HCT116 (cell line): ENCODE results near the gene CNGA1. TPM values are rescaled to one million over a fixed set of nuclear protein-coding genes. Genes with fewer than 3 reads are reported as not detected.

ENCODE experiments used
- ATAC-seq: fragments of 200-7000 bp; cut with Tn5 transposase; 2 replicates; pipeline ENCODE4 v1.9.1; 2020; ENCODE audit warnings: mild to moderate bottlenecking, moderate library complexity
- BruUV-seq: library from RNA; stranded (reverse); fragments of 400-500 nt; replicated peaks from 2 replicates; lab custom pipeline; 2021; lab: Mats Ljungman, UMichigan
- CTCF ChIA-PET: fragments of 300-600 bp; sonication (Branson Sonifier 250); formaldehyde crosslinking; loops from one replicate; lab custom pipeline; 2021; ENCODE audit warnings: antibody characterized with exemption; lab: Charles Lee
- POLR2A ChIA-PET: fragments of 300-600, 350-600 bp; sonication (Branson Sonifier 250); formaldehyde crosslinking; loops from one replicate; lab custom pipeline; 2021; ENCODE audit warnings: antibody characterized with exemption; lab: Charles Lee
- RAD21 ChIA-PET, 2 experiments: fragments of 300-600 bp; sonication (Branson Sonifier 250); formaldehyde crosslinking; loops; one replicate each; lab custom pipeline; 2023; ENCODE audit warnings: low total read pairs in 2 of 2; ENCODE audit not compliant: uncharacterized antibody in 2 of 2, unreplicated experiment in 2 of 2, low non-redundant PET in 1 of 2; lab: Charles Lee
- DNase-seq: peaks from one replicate; pipeline ENCODE4 v3.0.0-alpha.2; 2010; ENCODE audit warnings: low read depth, low spot score
- H2AFZ ChIP-seq: fragments of 200-600 bp; shearing (Covaris generic), sonication (generic); 2 replicates; pipeline ENCODE4 v1.6.1; 2017; ENCODE audit warnings: low read depth, mixed run types, mixed read lengths, antibody characterized with exemption, low read length; ENCODE audit not compliant: poor library complexity, severe bottlenecking
- H3K27ac ChIP-seq: 2 replicates; pipeline ENCODE4 v1.5.1; 2012; ENCODE audit warnings: low read depth, low read length
- H3K27me3 ChIP-seq: fragments of 200-600 bp; sonication (generic); 2 replicates; pipeline ENCODE4 v1.6.1; 2016; ENCODE audit warnings: mixed run types, low read length, mixed read lengths; ENCODE audit not compliant: insufficient read depth
- H3K36me3 ChIP-seq, 2 experiments: fragments of 200-500 bp in 1 of 2; fragments of 200-600 bp in 1 of 2; sonication (Bioruptor generic) in 1 of 2; sonication (generic) in 1 of 2; 2 replicates each; pipeline versions ENCODE4 v1.5.1 to v1.6.1; 2014 to 2016; ENCODE audit warnings: low read length in 2 of 2, inconsistent platforms in 1 of 2, mixed read lengths in 1 of 2, mixed run types in 1 of 2; ENCODE audit not compliant: insufficient read depth in 2 of 2, control insufficient read depth in 1 of 2
- H3K4me1 ChIP-seq, 2 experiments: fragments of 200-600 bp in 1 of 2; sonication (generic) in 1 of 2; 2 replicates each; pipeline versions ENCODE4 v1.5.1 to v1.6.1; 2012 to 2017; ENCODE audit warnings: low read length in 2 of 2, inconsistent platforms in 1 of 2, mild to moderate bottlenecking in 1 of 2, mixed read lengths in 1 of 2, mixed run types in 1 of 2, moderate library complexity in 1 of 2; ENCODE audit not compliant: insufficient read depth in 2 of 2, control insufficient read depth in 1 of 2
- H3K4me2 ChIP-seq: fragments of 200-600 bp; sonication (generic); 2 replicates; pipeline ENCODE4 v1.6.1; 2017; ENCODE audit warnings: mixed run types, low read length, mixed read lengths
- H3K4me3 ChIP-seq, 2 experiments: fragments of 200-600 bp in 1 of 2; sonication (generic) in 1 of 2; replicated peaks in 1 of 2; 2 replicates each; pipeline ENCODE4 v1.5.1; 2011 to 2016; ENCODE audit warnings: low read length in 2 of 2, control low read depth in 1 of 2, low read depth in 1 of 2, mild to moderate bottlenecking in 1 of 2, mixed read lengths in 1 of 2, mixed run types in 1 of 2
- H3K79me2 ChIP-seq: fragments of 200-600 bp; sonication (generic); 2 replicates; pipeline ENCODE4 v1.6.1; 2017; ENCODE audit warnings: mild to moderate bottlenecking, mixed run types, low read length, moderate library complexity, mixed read lengths; ENCODE audit not compliant: insufficient read depth
- H3K9ac ChIP-seq: fragments of 200-600 bp; sonication (generic); 2 replicates; pipeline ENCODE4 v1.6.1; 2016; ENCODE audit warnings: low read length, mixed read lengths
- H3K9me2 ChIP-seq: fragments of 200-600 bp; sonication (generic), shearing (Covaris generic); 2 replicates; pipeline ENCODE4 v1.6.1; 2017; ENCODE audit warnings: mixed run types, mild to moderate bottlenecking, moderate library complexity; ENCODE audit not compliant: insufficient read depth
- H3K9me3 ChIP-seq, 2 experiments: fragments of 200-500 bp in 1 of 2; fragments of 200-600 bp in 1 of 2; sonication (Bioruptor generic) in 1 of 2; sonication (generic) in 1 of 2; 2 replicates each; pipeline ENCODE4 v1.6.1; 2014 to 2017; ENCODE audit warnings: low read length in 2 of 2, mixed read lengths in 2 of 2, inconsistent platforms in 1 of 2, low read depth in 1 of 2, mild to moderate bottlenecking in 1 of 2, mixed run types in 1 of 2, moderate library complexity in 1 of 2; ENCODE audit not compliant: control insufficient read depth in 1 of 2, insufficient read depth in 1 of 2
- H4K20me1 ChIP-seq: fragments of 200-600 bp; sonication (generic), shearing (Covaris generic); 2 replicates; pipeline ENCODE4 v1.6.1; 2017; ENCODE audit warnings: mixed run types, mild to moderate bottlenecking, moderate library complexity; ENCODE audit not compliant: insufficient read depth
- CBX3 ChIP-seq: IDR thresholded peaks from 2 replicates; pipeline ENCODE4 v1.6.1; 2012; ENCODE audit warnings: low read depth
- EGR1 ChIP-seq: IDR thresholded peaks from 2 replicates; pipeline ENCODE4 v1.6.1; 2012; ENCODE audit warnings: low read depth
- ELF1 ChIP-seq: IDR thresholded peaks from 2 replicates; pipeline ENCODE4 v1.6.1; 2012; ENCODE audit warnings: low read depth, borderline replicate concordance
- EZH2 ChIP-seq: fragments of 200-600 bp; sonication (generic); IDR thresholded peaks from 2 replicates; pipeline ENCODE4 v1.6.1; 2017; ENCODE audit warnings: antibody characterized with exemption, mixed run types
- FOSL1 ChIP-seq: IDR thresholded peaks from 2 replicates; pipeline ENCODE4 v1.6.1; 2012; ENCODE audit warnings: low read depth
- MAX ChIP-seq: IDR thresholded peaks from 2 replicates; pipeline ENCODE4 v1.6.1; 2012
- POLR2A ChIP-seq: IDR thresholded peaks from 2 replicates; pipeline ENCODE4 v1.7.0; 2011; ENCODE audit warnings: borderline replicate concordance; ENCODE audit not compliant: insufficient read depth, insufficient read length; ENCODE audit errors: extremely low read depth
- POLR2AphosphoS5 ChIP-seq: IDR thresholded peaks from 2 replicates; pipeline ENCODE4 v1.6.1; 2011; ENCODE audit warnings: mild to moderate bottlenecking, low read depth, low read length, moderate library complexity
- RAD21 ChIP-seq: IDR thresholded peaks from 2 replicates; pipeline ENCODE4 v1.6.1; 2012; ENCODE audit warnings: low read depth, mild to moderate bottlenecking
- SIN3A ChIP-seq: IDR thresholded peaks from 2 replicates; pipeline ENCODE4 v1.6.1; 2012; ENCODE audit warnings: low read depth
- SRF ChIP-seq: IDR thresholded peaks from 2 replicates; pipeline ENCODE4 v1.6.1; 2012; ENCODE audit warnings: low read depth
- TCF7L2 ChIP-seq: IDR thresholded peaks from 2 replicates; pipeline ENCODE4 v1.7.0; 2011; ENCODE audit warnings: borderline replicate concordance, inconsistent platforms; ENCODE audit not compliant: insufficient read depth, insufficient read length; ENCODE audit errors: extremely low read depth
- ZFX ChIP-seq: fragments of 450-650 bp; IDR thresholded peaks from 2 replicates; pipeline ENCODE4 v1.6.1; 2017
- ZNF274 ChIP-seq: fragments of 200-500 bp; sonication (Bioruptor generic); IDR thresholded peaks from 2 replicates; pipeline ENCODE4 v1.6.1; 2014; ENCODE audit warnings: mild to moderate bottlenecking, low read depth, low read length, inconsistent platforms
- intact Hi-C: fragments of 100-400 bp; cut with micrococcal nuclease; formaldehyde crosslinking; loops from 2 replicates; pipeline ENCODE4 v1.10.0; 2022
- total RNA-seq: library from RNA; stranded (reverse); gene quantifications from one replicate; pipeline ENCODE4 v1.2.1, GENCODE V29; 2021; ENCODE audit not compliant: unreplicated experiment
- TF ChIP-seq, protein P1 (sequence below): IDR thresholded peaks from 2 replicates; pipeline ENCODE4 v1.6.1; 2011; ENCODE audit warnings: mild to moderate bottlenecking, low read length, moderate library complexity; ENCODE audit not compliant: insufficient replicate concordance; ENCODE audit errors: extremely low read depth
- TF ChIP-seq, protein P2 (sequence below): IDR thresholded peaks from 2 replicates; pipeline ENCODE4 v1.6.1; 2012; ENCODE audit warnings: low read depth

The CNGA1 gene
- total RNA-seq, 1 experiment from 2014 or later = 2.1 TPM

DNA sequence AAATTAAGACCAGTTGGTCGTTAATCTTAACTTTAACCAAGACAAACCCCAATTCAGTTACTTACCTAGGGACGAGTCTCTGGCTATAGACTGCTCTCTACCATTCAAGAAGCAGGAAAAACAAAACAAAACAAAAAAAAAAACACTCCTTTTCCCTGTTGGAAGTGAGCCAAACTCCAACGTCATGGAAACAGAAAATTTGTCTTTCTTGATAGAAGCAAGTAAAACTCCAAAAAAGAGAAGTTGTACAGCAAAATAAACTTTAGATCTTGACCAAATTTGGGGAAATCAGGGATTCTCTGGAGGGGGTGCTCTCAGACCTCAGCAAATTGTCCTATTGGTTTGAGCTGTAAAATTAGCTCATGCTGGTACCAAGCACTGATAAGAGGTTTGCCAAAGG is 3.7 kb downstream of the CNGA1 start:
- H3K9me2 ChIP-seq = no peaks in the 10 kb centered on the region
- no peaks in the 10 kb centered on the region for H4K20me1 ChIP-seq
- BruUV-seq = no TSS peak
- H3K9me3 ChIP-seq = peaks cover 0 to 6% of the 10 kb centered on the region in 2 experiments; a peak in 2 of 4 replicates
- no peaks in the 10 kb centered on the region for H3K36me3 ChIP-seq
- H3K4me1 ChIP-seq = peaks cover 6 to 11% of the 10 kb centered on the region in 2 experiments; a peak in 2 of 4 replicates
- H2AFZ ChIP-seq = no peak overlapping the region
- H3K27me3 ChIP-seq = no peaks in the 10 kb centered on the region
- intact Hi-C loops = no loop called here
- ChIA-PET CTCF (no interaction called here), POLR2A (no interaction called here), RAD21 (no interaction called here)
- H3K4me3 ChIP-seq = no peak overlapping the region
- no peak overlapping the region for H3K4me2 ChIP-seq
- no peak for TF ChIP-seq SRF
- TF ChIP-seq FOSL1 = no peak
- TF ChIP-seq SIN3A = no peak
- no peak for TF ChIP-seq EZH2
- TF ChIP-seq POLR2AphosphoS5 = no peak
- TF ChIP-seq TCF7L2 = no peak
- TF ChIP-seq, protein P1, sequence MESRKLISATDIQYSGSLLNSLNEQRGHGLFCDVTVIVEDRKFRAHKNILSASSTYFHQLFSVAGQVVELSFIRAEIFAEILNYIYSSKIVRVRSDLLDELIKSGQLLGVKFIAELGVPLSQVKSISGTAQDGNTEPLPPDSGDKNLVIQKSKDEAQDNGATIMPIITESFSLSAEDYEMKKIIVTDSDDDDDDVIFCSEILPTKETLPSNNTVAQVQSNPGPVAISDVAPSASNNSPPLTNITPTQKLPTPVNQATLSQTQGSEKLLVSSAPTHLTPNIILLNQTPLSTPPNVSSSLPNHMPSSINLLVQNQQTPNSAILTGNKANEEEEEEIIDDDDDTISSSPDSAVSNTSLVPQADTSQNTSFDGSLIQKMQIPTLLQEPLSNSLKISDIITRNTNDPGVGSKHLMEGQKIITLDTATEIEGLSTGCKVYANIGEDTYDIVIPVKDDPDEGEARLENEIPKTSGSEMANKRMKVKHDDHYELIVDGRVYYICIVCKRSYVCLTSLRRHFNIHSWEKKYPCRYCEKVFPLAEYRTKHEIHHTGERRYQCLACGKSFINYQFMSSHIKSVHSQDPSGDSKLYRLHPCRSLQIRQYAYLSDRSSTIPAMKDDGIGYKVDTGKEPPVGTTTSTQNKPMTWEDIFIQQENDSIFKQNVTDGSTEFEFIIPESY = no peak
- TF ChIP-seq, protein P2, sequence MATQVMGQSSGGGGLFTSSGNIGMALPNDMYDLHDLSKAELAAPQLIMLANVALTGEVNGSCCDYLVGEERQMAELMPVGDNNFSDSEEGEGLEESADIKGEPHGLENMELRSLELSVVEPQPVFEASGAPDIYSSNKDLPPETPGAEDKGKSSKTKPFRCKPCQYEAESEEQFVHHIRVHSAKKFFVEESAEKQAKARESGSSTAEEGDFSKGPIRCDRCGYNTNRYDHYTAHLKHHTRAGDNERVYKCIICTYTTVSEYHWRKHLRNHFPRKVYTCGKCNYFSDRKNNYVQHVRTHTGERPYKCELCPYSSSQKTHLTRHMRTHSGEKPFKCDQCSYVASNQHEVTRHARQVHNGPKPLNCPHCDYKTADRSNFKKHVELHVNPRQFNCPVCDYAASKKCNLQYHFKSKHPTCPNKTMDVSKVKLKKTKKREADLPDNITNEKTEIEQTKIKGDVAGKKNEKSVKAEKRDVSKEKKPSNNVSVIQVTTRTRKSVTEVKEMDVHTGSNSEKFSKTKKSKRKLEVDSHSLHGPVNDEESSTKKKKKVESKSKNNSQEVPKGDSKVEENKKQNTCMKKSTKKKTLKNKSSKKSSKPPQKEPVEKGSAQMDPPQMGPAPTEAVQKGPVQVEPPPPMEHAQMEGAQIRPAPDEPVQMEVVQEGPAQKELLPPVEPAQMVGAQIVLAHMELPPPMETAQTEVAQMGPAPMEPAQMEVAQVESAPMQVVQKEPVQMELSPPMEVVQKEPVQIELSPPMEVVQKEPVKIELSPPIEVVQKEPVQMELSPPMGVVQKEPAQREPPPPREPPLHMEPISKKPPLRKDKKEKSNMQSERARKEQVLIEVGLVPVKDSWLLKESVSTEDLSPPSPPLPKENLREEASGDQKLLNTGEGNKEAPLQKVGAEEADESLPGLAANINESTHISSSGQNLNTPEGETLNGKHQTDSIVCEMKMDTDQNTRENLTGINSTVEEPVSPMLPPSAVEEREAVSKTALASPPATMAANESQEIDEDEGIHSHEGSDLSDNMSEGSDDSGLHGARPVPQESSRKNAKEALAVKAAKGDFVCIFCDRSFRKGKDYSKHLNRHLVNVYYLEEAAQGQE = no peak
- TF ChIP-seq ELF1 = no peak
- TF ChIP-seq MAX = no peak
- TF ChIP-seq CBX3 = no peak
- no peak for TF ChIP-seq ZFX
- TF ChIP-seq RAD21 = no peak
- no peak for TF ChIP-seq POLR2A
- no peak for TF ChIP-seq EGR1
- no peak for TF ChIP-seq ZNF274
- ATAC-seq = no peak
- no peak overlapping the region for H3K9ac ChIP-seq
- H3K27ac ChIP-seq = no peak overlapping the region
- 0 out of 2 replicates have a peak, but pooled peaks cover under 1% of the 10 kb centered on the region for H3K79me2 ChIP-seq
- DNase-seq = no peak
